GM15510 (cell line): ENCODE results near the gene HOXB2.

Experiments used
- POLR2A ChIP-seq: IDR thresholded peaks from 3 replicates; pipeline ENCODE4 v1.6.1; 2011; ENCODE audit warnings: borderline replicate concordance; ENCODE audit not compliant: insufficient read length; ENCODE audit errors: extremely low read depth

Gene HOXB2

DNA sequence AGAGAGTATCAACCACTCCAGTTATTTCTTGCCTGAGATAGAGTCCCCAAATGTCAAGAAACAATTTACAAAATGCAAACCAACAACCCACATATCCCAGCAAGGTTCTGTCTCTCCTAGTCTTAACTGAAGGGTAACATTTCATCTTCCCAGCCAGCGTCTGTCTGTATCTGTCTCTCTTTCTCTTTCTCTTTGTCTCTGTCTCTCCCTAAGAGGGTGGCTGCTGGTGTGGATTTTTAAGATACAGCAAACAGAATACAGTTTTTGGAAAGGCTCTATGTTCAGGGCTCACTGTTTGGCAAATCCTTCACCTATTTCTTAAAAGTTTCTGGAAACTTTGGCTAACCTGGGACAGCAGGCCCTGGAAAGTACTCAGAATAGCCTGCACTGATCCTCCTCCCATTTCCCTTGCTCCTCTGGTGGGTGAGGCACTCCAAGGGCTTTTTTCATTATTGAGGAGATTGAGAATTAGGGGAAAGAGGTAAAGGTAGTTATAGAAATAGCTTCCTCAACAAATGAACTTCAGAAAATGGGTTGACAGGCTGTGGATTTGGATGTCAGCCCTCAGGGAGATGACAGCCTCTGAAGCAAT is 27.0 kb upstream of the HOXB2 start:
- TF ChIP-seq POLR2A, result no peak

DNA sequence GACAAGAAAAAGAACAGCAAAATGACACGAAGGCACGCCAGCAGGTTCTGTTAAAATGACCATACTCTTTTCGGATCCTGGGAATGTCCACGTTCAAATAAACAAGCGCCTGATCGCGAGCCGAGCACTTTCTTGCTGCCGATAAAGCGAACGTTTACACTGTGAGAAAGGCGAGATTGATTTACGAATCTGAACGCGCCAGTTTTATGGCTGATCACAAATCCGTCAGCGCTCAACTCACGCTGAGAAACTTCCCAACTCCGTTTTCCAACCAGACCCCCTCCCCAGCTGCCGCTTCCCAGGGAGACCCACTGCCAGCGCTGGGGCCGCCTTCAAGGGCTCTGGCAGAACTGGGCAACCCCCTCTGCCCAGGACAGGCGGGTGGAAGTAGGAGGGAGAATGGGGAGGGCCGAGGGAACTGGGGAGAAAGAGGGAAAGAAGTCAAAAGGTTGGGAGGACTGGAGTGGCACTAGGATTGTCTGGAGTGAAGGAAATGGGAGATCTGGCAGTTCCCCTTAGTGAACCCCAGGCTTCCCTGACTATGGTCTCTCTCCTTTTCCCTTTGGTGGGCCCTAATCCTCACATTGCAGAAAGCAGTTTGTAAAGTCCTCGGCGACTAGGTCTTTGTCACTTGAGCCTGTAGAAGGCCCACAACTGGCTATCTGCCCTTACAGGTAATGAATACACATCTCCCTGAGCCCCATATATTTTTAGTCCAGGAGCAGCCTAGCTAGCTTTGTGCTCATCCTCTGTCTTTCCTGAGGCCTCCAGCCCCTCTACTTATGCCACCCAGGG is 26.3 kb upstream of the HOXB2 start:
- TF ChIP-seq POLR2A, result no peak

DNA sequence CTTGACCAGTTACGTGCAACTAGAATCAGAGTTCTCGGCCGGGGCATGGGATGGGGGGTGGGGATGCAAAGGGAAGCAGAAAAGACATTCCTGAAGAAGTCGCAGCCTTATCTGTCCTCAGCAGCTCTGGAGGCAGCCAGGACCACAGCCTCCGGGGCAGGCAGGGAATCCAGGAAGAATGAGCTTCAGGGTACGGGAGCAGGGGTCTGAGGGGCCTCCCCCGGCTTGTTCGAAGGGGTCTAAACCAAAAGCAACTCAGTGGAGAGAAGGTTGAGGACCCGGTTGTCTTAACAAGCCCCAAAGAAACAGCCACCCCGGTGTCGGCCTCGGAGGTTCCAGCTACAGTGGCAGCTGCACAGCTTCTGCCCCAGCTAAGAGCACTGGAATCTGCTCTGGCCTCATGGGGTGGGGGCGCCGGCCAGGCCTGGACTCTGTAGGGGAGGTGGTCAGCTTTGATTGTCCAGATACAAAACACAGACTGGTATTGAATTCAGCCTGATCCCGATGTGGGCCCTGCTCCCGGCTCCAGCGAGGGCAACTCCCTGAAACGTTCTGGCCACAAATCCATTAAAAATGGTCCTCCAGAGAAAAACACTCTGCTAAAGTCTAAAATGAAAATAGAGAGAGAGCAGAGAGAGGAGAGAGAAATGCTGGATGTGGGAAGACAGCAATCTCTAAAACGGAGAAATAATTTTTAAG is 25.6 kb upstream of the HOXB2 start:
- no peak for TF ChIP-seq POLR2A

DNA sequence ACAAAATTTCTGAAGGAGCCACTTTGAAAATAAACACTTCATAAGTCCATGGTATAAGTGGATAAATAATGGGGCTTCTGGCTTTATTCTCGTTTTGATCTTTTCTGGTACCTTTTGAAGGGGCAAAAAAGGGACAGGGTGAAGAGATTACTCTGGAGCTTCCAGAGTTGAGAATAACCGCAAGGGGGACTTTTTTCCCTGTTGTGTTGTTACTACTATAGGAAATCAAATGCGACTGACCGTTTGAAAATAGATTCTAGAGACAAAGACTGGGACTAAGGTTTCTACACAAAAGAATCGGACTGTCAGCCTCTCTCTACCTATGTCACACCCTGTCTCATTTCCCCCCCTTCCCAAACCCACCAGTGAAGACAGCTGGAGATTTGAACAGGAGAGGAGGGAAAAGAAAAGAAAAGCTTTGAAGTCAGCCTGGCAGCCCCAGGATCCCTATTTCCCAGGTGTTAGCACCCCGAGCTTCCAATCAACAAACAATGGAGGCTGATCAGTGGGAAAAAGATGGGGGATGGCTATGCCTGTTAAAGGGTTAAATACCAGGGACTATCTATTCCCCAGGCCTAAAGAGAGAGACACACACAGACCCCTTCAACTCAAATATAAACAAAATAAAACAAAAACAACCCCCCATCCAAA is 24.9 kb upstream of the HOXB2 start:
- TF ChIP-seq POLR2A, result no peak

DNA sequence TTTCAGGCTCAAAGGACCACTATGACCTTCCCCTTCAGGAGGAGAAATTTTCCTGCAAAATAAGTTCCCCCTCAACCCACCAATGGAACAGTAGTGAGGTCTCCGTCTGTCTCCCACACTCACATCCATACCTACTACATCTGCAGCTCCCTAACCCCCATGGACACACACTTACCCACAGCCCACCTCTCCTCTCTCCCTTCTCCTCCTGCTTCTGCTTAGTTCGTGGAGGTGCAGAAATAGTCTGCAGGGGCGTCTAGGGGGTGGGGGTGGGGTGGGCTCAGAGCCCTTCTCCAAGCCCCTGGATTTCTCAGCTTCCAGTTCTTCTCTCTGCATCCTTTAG is 24.3 kb upstream of the HOXB2 start:
- no peak for TF ChIP-seq POLR2A

DNA sequence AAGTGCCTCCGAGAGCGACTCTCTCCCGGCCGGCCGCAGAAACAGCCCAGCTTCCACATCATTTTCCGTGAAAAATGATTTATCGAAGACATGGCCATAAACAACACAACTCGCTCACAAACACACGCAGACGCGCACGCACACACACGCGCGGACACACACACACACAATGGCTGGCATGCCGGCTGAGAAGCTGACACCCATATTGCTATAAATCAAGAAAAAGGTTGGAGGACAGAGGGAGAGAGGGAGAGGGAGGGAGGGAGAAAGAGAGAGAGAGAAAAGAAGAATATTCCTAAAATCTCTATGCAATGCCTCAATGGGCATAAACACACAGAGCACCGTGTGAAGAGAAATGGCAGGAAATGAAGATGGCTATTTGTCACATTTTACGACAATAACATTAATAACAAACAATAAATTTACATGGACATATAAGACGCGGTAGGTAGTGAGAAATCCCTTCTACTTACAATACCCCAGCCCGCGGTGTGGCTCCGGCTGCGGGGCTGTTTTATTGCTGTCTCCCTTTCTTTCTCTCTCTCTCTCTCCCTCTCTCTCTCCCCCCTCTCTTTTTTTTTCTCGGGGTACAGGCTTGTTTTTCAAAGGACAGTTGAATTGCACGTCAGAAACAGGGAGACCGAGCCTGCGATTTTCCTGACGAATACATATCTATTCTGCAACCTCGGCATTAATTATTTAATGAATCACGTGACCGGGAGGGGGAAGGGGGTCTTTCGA is 23.8 kb upstream of the HOXB2 start:
- TF ChIP-seq POLR2A, result no peak

DNA sequence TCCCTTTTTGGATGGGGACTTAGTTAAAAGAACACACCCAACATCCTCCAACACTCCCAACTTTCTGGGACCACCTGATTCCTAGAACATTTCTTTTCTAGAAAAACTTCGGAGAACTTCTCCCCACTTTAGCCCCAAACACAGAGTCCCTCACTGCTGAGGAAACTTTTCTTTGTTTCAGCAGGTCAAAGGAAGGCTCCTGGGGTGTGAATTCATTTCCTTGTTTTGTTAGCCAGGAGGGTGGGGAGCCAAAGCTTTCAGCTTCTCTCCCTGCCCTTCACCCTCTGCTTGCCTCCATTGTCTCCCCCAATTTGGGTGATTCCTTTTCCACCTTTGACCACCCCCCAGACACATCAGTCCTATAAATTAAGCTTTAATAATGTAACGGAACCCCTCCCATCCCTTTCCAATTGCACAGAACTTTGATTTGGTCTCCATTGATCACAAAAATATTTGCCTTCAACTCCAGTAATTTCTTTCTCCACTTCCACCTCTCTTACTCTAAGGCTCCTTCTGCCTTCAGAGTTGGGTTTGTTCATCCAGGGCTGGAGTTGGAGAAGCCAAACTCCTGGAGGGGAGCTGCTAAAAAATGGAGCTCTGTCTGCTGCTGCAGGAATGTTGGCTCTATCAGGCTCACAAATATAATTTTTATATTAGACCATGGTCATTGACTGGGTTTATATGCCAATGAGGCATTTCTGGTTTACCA is 22.9 kb upstream of the HOXB2 start:
- no peak for TF ChIP-seq POLR2A

DNA sequence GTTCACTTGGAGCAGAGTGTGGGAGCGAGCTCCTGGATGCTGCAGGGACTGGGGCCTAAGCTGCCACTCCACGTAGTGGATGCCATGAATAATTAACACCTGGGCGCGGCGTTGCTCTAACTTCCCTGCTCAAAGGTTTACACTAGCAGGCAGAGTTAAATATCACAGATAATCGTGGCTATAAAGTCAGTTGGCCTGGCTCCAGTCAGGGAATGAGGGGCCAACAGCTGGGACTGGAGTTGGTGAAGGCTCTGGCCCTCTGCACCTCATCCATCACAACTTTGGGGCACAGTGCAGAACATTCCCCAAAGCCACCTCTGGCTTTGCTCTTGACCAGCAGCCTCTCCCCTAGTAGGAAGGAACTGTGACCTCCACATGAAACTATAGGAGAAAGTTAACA is 22.3 kb upstream of the HOXB2 start:
- TF ChIP-seq POLR2A, result no peak

DNA sequence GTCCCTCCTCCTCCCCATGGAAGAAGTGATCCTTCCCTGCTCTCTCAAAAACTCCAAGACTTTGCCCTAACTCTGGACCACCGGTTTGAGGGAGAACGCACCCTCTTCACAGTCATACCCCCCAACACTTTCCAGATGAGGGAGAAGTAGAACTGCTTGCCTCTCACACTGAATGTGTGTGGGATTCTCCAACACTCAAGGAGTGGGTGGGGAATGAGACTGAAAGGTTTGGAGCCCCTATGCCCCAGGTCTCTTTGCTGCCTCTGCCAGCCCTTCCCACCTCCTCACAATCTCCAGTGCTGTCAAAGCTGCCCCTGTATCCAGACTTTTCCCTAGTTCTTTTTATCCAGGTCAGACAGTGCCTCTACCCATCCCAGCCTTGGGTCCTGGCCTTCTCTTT is 21.8 kb upstream of the HOXB2 start:
- TF ChIP-seq POLR2A, result no peak

DNA sequence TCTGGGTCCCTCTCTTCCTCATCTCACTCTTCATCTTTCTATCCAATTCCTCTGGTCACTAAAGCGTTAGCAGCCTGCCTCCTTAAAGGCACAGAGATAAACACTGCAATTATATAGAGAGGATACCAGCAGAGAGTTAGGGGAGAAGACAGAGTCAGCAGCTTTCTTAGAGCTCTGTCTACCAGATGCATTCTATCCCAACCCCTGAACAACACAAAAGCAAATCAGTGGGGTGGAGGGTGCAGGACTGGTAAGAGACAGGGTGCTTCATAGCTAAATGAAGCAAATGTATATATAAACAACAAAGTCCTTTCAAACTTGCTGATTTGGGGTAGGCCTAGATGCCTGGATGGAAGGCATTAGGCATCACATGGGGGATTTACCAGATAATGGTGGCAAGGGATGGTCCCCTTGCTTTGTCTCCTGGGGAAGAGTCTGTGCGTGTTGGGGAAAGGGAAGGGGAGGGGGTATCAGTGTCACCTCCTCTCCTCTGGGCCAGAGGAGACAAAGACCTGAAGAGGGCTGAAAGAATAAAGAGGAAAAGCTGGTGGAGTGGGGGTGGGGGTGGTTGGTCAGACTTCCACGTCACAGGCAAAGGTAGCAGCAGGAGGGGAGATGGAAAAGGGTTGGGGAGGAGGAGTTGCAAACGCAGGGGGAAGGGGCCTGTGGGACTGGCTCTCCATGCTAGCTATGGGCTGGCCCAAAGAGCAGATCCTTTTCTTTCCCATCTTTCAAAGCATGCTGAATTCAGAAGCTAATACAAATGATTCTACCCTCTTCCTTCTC is 21.2 kb upstream of the HOXB2 start:
- no peak for TF ChIP-seq POLR2A

DNA sequence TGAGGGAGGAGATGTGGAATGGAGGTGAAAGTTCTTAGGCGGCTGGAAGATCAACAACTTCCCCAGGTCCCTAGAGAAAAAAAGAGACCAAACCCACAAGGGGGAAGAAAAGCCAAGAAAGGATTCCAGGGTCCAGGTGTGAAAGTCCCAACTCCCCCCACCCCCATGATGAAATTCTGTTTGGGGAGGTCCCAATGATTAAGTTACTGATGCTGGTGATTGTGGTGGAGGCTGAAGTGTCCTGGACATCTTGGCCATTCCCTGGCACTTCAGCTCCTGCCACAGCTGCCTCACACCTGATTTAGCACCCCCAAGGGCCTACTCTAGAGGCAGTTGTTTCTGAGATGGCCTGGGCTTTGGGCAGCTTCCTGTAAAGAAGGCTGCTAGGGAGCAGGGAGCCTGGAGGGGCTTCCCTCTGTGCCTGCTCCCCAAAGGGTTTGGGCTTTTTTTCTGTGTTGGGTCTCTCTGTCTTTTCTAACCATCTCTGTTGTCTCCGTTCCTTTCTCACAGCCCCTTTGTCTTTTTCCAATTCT is 20.2 kb upstream of the HOXB2 start:
- TF ChIP-seq POLR2A, result no peak

DNA sequence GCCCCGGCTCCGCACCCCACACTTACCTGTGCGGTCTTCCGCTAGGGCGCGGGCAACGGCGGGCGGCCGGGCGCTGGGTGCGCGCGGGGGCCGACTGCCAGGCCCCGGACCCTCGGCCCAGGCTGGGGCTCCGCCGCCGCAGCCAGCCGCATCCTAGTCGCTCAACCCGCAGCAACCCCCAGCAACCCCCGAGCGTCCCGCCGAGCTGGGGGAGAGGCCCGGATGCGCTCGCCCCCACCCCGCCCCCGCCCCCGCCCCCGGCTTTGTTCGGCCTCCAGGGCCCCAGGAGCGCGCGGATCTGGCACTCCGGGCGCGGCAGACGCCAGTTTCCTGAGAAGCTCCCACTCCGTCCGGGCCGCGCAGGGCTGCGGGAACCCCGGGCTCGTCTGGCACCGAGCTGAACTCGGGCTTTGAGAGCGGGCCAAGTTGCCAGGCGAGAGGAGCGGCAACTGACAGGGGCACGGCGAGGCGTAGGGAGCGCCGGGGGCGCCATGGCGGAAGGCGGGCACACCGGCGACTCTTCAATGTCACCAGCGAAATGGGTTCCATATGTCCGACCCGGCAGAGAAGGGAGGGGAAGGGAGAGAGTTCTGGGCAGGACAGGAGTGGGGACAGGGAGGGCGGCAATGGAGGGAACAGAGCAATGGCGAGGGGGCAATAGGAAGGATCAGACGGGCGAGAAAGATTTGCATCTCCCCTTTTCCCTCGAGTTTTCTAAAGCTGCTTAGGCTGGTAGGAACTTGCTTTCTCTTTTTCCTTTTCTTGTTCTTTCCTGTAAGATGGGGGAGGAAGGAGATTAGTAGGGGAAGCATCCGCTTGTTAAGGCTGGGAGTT is 19.5 kb upstream of the HOXB2 start:
- TF ChIP-seq POLR2A, result no peak

DNA sequence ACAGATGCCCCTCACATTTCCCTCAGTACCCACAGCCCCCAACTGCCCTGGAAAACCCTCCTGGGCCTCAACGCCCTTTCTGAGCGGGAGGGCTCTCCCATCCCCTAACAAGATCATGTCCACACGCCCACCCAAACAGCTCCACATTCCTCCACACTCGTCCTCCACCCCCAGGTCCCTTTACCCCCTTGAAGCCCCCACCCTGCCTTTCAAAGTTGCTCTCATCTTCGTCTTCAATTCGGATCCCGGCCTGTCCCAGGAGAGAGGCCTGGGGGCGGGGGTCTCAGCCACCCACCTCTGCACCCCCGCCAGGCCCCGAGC is 18.9 kb upstream of the HOXB2 start:
- TF ChIP-seq POLR2A, result no peak

DNA sequence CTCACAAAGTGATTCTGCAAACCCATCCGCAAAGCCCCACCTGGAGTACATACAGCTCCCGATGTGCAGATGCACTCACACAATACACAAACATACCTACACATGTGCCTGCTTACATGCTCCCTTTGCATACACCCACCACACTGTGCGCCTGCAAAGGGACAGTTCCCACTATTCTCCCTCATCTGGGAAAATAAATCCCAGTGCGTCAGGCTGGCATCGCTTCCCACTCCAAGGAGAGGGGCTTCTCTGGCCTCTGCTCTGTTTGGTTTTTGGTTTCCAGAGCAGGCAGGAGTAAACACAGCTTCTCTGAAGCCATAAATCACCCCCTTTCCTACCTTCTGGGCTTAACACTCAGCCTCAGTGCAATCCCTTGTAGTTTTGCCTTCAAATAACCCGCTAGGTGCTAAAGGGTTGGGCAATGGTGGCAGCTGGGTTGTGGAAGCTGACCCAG is 18.5 kb upstream of the HOXB2 start:
- no peak for TF ChIP-seq POLR2A
